Measurements from ENCODE around the gene SPATC1L. TPM values are rescaled to one million over a fixed set of nuclear protein-coding genes. Genes with fewer than 3 reads are reported as not detected.
"Not testable (repeated sequence)": the region's sequence is repeated elsewhere in the genome, so short reads cannot be mapped to it uniquely, and the experiment has no call there.

Gene SPATC1L
- total RNA-seq, 4 donors from 2014 or later: 1.5 to 11.9 (median 3.0) TPM

- Histone ChIP-seq H3K27ac (no peak overlapping the region), H3K9me3 (no peaks in the 10 kb centered on the region), H3K27me3 (no peaks in the 10 kb centered on the region), H3K4me3 (no peak overlapping the region), H3K4me1 (no peaks in the 10 kb centered on the region), H3K36me3 (no peaks in the 10 kb centered on the region)
- no peak for DNase-seq
- no peak for ATAC-seq
- TF ChIP-seq CTCF (IDR thresholded peaks at IDR 0.05 in 4 of 5, conservative IDR thresholded peaks at IDR 0.05 in 1 of 5) (no peak), POLR2A (IDR thresholded peaks at IDR 0.05) (no peak)
- intact Hi-C loops (cut with DNase I; ENCODE audit: low total_unique reads): no loop called here
- in situ Hi-C loops (cut with MboI; ENCODE audit: low sequenced_read_pairs in 4 of 4): no loop called here
Observed at GRCh38 chr21:46172863-46173528, 11.3 kb downstream of the SPATC1L start.

GRCh38 chr21:46171996-46172862, 12.0 kb downstream of the SPATC1L start:
- in situ Hi-C loops (cut with MboI; ENCODE audit: low sequenced_read_pairs in 4 of 4): no loop called here
- no peak for DNase-seq

GRCh38 chr21:46171585-46171984, 12.7 kb downstream of the SPATC1L start:
- no peaks in the 10 kb centered on the region for H3K36me3 ChIP-seq
- H3K27me3 ChIP-seq: no peaks in the 10 kb centered on the region
- intact Hi-C loops (cut with DNase I; ENCODE audit: low total_unique reads) (no loop called here), in situ Hi-C loops (cut with MboI; ENCODE audit: low sequenced_read_pairs in 4 of 4) (no loop called here)
- H3K9me3 ChIP-seq: no peaks in the 10 kb centered on the region
- H3K4me3 ChIP-seq: no peak overlapping the region
- H3K4me1 ChIP-seq: no peaks in the 10 kb centered on the region
- TF ChIP-seq CTCF (IDR thresholded peaks at IDR 0.05 in 4 of 5, conservative IDR thresholded peaks at IDR 0.05 in 1 of 5) (no peak), POLR2A (IDR thresholded peaks at IDR 0.05) (no peak)
- ATAC-seq (no peak), DNase-seq (no peak)
- H3K27ac ChIP-seq: no peak overlapping the region

More at GRCh38 chr21:46171996-46172862, 12.0 kb downstream of the SPATC1L start:
- TF ChIP-seq CTCF (IDR thresholded peaks at IDR 0.05 in 4 of 5, conservative IDR thresholded peaks at IDR 0.05 in 1 of 5): no peak
- TF ChIP-seq POLR2A (IDR thresholded peaks at IDR 0.05): no peak
- Histone ChIP-seq H3K9me3 (no peaks in the 10 kb centered on the region), H3K4me3 (no peak overlapping the region), H3K4me1 (no peaks in the 10 kb centered on the region), H3K27ac (no peak overlapping the region), H3K27me3 (no peaks in the 10 kb centered on the region), H3K36me3 (no peaks in the 10 kb centered on the region)
- no peak for ATAC-seq
- intact Hi-C loops (cut with DNase I; ENCODE audit: low total_unique reads): no loop called here

- DNase-seq; in situ Hi-C loops (cut with MboI; ENCODE audit: low sequenced_read_pairs in 4 of 4); intact Hi-C loops (cut with DNase I; ENCODE audit: low total_unique reads): not testable (repeated sequence)
Observed at GRCh38 chr21:46170436-46171193, 13.6 kb downstream of the SPATC1L start.

More at GRCh38 chr21:46170436-46171193, 13.6 kb downstream of the SPATC1L start:
- not testable (repeated sequence) for H3K4me1 ChIP-seq, H3K4me3 ChIP-seq, H3K36me3 ChIP-seq, H3K27me3 ChIP-seq, H3K27ac ChIP-seq, ATAC-seq, H3K9me3 ChIP-seq

Data from gastrocnemius medialis (tissue), 4 donors.